ENCODE results near the gene FAM117B.

Gene FAM117B

GRCh38 chr2:202634556-202635427 is at the start of gene FAM117B:
TSS of gene FAM117B (plus strand) at chr2:202634969. CDS start at chr2:202635188, 219 bp downstream.
- peak; percentile 93 for DNase-seq (ENCODE audit: low read depth in 2 of 2)

- DNase-seq (ENCODE audit: low read depth in 2 of 2): peak; percentile 19 to 35
Measured at GRCh38 chr2:202588647-202589581, 45.9 kb upstream of the FAM117B start.

GRCh38 chr2:202589582-202589949 is 45.2 kb upstream of the FAM117B start:
- DNase-seq (ENCODE audit: low read depth in 2 of 2): no peak

- DNase-seq (ENCODE audit: low read depth in 2 of 2): no peak
Measured at GRCh38 chr2:202592566-202592965, 42.2 kb upstream of the FAM117B start.

- DNase-seq (ENCODE audit: low read depth in 2 of 2): no peak
Measured at GRCh38 chr2:202599105-202599504, 35.7 kb upstream of the FAM117B start.

GRCh38 chr2:202599911-202600310 is 34.9 kb upstream of the FAM117B start:
- DNase-seq (ENCODE audit: low read depth in 2 of 2): no peak

- DNase-seq (ENCODE audit: low read depth in 2 of 2): no peak
Measured at GRCh38 chr2:202604699-202605098, 30.1 kb upstream of the FAM117B start.

GRCh38 chr2:202605174-202605573 is 29.6 kb upstream of the FAM117B start:
- no peak for DNase-seq (ENCODE audit: low read depth in 2 of 2)

- DNase-seq (ENCODE audit: low read depth in 2 of 2): no peak
Measured at GRCh38 chr2:202608142-202608852, 26.5 kb upstream of the FAM117B start.

- DNase-seq (ENCODE audit: low read depth in 2 of 2): no peak
Measured at GRCh38 chr2:202609381-202610145, 25.2 kb upstream of the FAM117B start.

GRCh38 chr2:202610380-202610779 is 24.4 kb upstream of the FAM117B start:
- no peak for DNase-seq (ENCODE audit: low read depth in 2 of 2)

- DNase-seq (ENCODE audit: low read depth in 2 of 2): no peak
Measured at GRCh38 chr2:202612145-202612544, 22.6 kb upstream of the FAM117B start.

GRCh38 chr2:202613479-202613878 is 21.3 kb upstream of the FAM117B start:
- no peak for DNase-seq (ENCODE audit: low read depth in 2 of 2)

GRCh38 chr2:202624133-202624532 is 10.6 kb upstream of the FAM117B start:
- DNase-seq (ENCODE audit: low read depth in 2 of 2): no peak

- no peak for DNase-seq (ENCODE audit: low read depth in 2 of 2)
Measured at GRCh38 chr2:202627042-202627441, 7.7 kb upstream of the FAM117B start.

GRCh38 chr2:202628646-202629198 is 6.0 kb upstream of the FAM117B start:
- DNase-seq (ENCODE audit: low read depth in 2 of 2): no peak

GRCh38 chr2:202632682-202633290 is 2.0 kb upstream of the FAM117B start:
- no peak for DNase-seq (ENCODE audit: low read depth in 2 of 2)

GRCh38 chr2:202633470-202633869 is 1.3 kb upstream of the FAM117B start:
- DNase-seq (ENCODE audit: low read depth in 2 of 2): no peak

- DNase-seq (ENCODE audit: low read depth in 2 of 2): peak; percentile 69 to 75
Measured at GRCh38 chr2:202635428-202636212, 851 bp downstream of the FAM117B start.

GRCh38 chr2:202636213-202636513 is 1.4 kb downstream of the FAM117B start:
- DNase-seq (ENCODE audit: low read depth in 2 of 2): no peak

Data from stimulated activated CD4-positive, alpha-beta T cell treated with anti-CD3 and anti-CD28 coated beads, Interleukin-1b, Interleukin-23, amount 100 ng/mL, for 1 hour (primary cell).